Measurements from ENCODE around the gene TADA2A. TPM values are rescaled to one million over a fixed set of nuclear protein-coding genes. Genes with fewer than 3 reads are reported as not detected.
A peak's percentile ranks its signal among the peaks of the same experiment; 100 is the strongest.
"Not testable (repeated sequence)": the region's sequence is repeated elsewhere in the genome, so short reads cannot be mapped to it uniquely, and the experiment has no call there.

TADA2A gene
- total RNA-seq, 1 donor from 2014 or later = 8.2 TPM

- ATAC-seq = no peak
These were observed 86.8 kb downstream of the TADA2A start for GRCh38 chr17:37493249-37494027.

GRCh38 chr17:37494401-37494831 lies 87.7 kb downstream of the TADA2A start:
- no peak for ATAC-seq

- no peak for ATAC-seq
These were observed 88.3 kb downstream of the TADA2A start for GRCh38 chr17:37494971-37495370.

GRCh38 chr17:37500378-37500777 lies 93.7 kb downstream of the TADA2A start:
- no peak for ATAC-seq

GRCh38 chr17:37502009-37502936 lies 95.6 kb downstream of the TADA2A start:
- ATAC-seq = no peak

- ATAC-seq = no peak
These were observed 96.5 kb downstream of the TADA2A start for GRCh38 chr17:37503148-37503547.

GRCh38 chr17:37505333-37505732 lies 98.6 kb downstream of the TADA2A start:
- no peak for ATAC-seq

- peak; percentile 68 for ATAC-seq
These were observed 100.0 kb downstream of the TADA2A start for GRCh38 chr17:37506678-37507077.

- ATAC-seq = no peak
These were observed 100.4 kb downstream of the TADA2A start for GRCh38 chr17:37507111-37507510.

GRCh38 chr17:37510056-37510455 lies 103.4 kb downstream of the TADA2A start:
- ATAC-seq = no peak

- ATAC-seq = not testable (repeated sequence)
These were observed 105.0 kb downstream of the TADA2A start for GRCh38 chr17:37511642-37512041.

GRCh38 chr17:37512442-37513068 lies 105.9 kb downstream of the TADA2A start:
- no peak for ATAC-seq

- ATAC-seq = no peak
These were observed 107.0 kb downstream of the TADA2A start for GRCh38 chr17:37513711-37514110.

GRCh38 chr17:37516127-37516571 lies 109.5 kb downstream of the TADA2A start:
- ATAC-seq = no peak

GRCh38 chr17:37517881-37518280 lies 111.2 kb downstream of the TADA2A start:
- ATAC-seq = no peak

- ATAC-seq = peak; percentile 46
These were observed 112.1 kb downstream of the TADA2A start for GRCh38 chr17:37518826-37519225.

- no peak for ATAC-seq
These were observed 112.7 kb downstream of the TADA2A start for GRCh38 chr17:37519251-37519985.

GRCh38 chr17:37520174-37520573 lies 113.5 kb downstream of the TADA2A start:
- no peak for ATAC-seq

GRCh38 chr17:37521821-37522220 lies 115.1 kb downstream of the TADA2A start:
- ATAC-seq = no peak

GRCh38 chr17:37523715-37524219 lies 117.1 kb downstream of the TADA2A start:
- no peak for ATAC-seq

GRCh38 chr17:37527249-37527851 lies 120.7 kb downstream of the TADA2A start:
- peak; percentile 88 for ATAC-seq
